T-helper 1 cell treated with Interleukin-12 subunit alpha and Interleukin-12 subunit beta and Interleukin-4 antibody, amounts not matched to agents 30 ng/mL and 1 ng/mL, for 36 hours (primary cell): ENCODE data around the gene RXRA. TPM values are rescaled to one million over a fixed set of nuclear protein-coding genes. Genes with fewer than 3 reads are reported as not detected.

ENCODE experiments used
- intact Hi-C: fragments of 100-400 bp; cut with micrococcal nuclease; formaldehyde crosslinking; loops from one replicate; pipeline ENCODE4 v1.15.1; 2024
- total RNA-seq: library from RNA; stranded (reverse); gene quantifications from 2 replicates; pipeline ENCODE4 v1.2.3, GENCODE V29; 2022

The RXRA gene
- total RNA-seq, 1 donor from 2014 or later: 2.0 TPM

- intact Hi-C loops: no loop called here
Measured at GRCh38 chr9:134293611-134294152, 32.6 kb upstream of the RXRA start.

GRCh38 chr9:134294153-134295071 is 31.8 kb upstream of the RXRA start:
- intact Hi-C loops: no loop called here

- intact Hi-C loops: no loop called here
Measured at GRCh38 chr9:134295101-134295745, 31.0 kb upstream of the RXRA start.

GRCh38 chr9:134295746-134296250 is 30.5 kb upstream of the RXRA start:
- intact Hi-C loops: no loop called here

- intact Hi-C loops: no loop called here
Measured at GRCh38 chr9:134296301-134297082, 29.8 kb upstream of the RXRA start.

- intact Hi-C loops: no loop called here
Measured at GRCh38 chr9:134297083-134297410, 29.2 kb upstream of the RXRA start.

- intact Hi-C loops: no loop called here
Measured at GRCh38 chr9:134297576-134297975, 28.7 kb upstream of the RXRA start.

- intact Hi-C loops: no loop called here
Measured at GRCh38 chr9:134298000-134298399, 28.3 kb upstream of the RXRA start.

- intact Hi-C loops: no loop called here
Measured at GRCh38 chr9:134299068-134299467, 27.2 kb upstream of the RXRA start.

GRCh38 chr9:134299883-134300282 is 26.4 kb upstream of the RXRA start:
- intact Hi-C loops: loop anchor here (10.0 kb wide), 1 partner anchor 95 kb away; no protein-coding TSS in a partner anchor

GRCh38 chr9:134301387-134302129 is 24.7 kb upstream of the RXRA start:
- intact Hi-C loops: loop anchor here (10.0 kb wide), 1 partner anchor 93 kb away; no protein-coding TSS in a partner anchor

GRCh38 chr9:134302130-134302817 is 24.0 kb upstream of the RXRA start:
- intact Hi-C loops: loop anchor here (10.0 kb wide), 1 partner anchor 93 kb away; no protein-coding TSS in a partner anchor

- intact Hi-C loops: loop anchor here (10.0 kb wide), 1 partner anchor 91 kb away; no protein-coding TSS in a partner anchor
Measured at GRCh38 chr9:134303601-134304000, 22.7 kb upstream of the RXRA start.

GRCh38 chr9:134304261-134304660 is 22.0 kb upstream of the RXRA start:
- intact Hi-C loops: loop anchor here (10.0 kb wide), 1 partner anchor 91 kb away; no protein-coding TSS in a partner anchor

GRCh38 chr9:134304690-134305089 is 21.6 kb upstream of the RXRA start:
- intact Hi-C loops: loop anchor here (10.0 kb wide), 1 partner anchor 90 kb away; no protein-coding TSS in a partner anchor

GRCh38 chr9:134305533-134305932 is 20.7 kb upstream of the RXRA start:
- intact Hi-C loops: loop anchor here (10.0 kb wide), 1 partner anchor 89 kb away; no protein-coding TSS in a partner anchor

- intact Hi-C loops: loop anchor here (10.0 kb wide), 1 partner anchor 89 kb away; no protein-coding TSS in a partner anchor
Measured at GRCh38 chr9:134306042-134306441, 20.2 kb upstream of the RXRA start.

- intact Hi-C loops: loop anchor here (10.0 kb wide), 1 partner anchor 88 kb away; no protein-coding TSS in a partner anchor
Measured at GRCh38 chr9:134306636-134307600, 19.3 kb upstream of the RXRA start.
